ENCODE results near the gene GAS2L1.

- TF ChIP-seq CTCF (IDR thresholded peaks at IDR 0.05 in 2 of 3, conservative IDR thresholded peaks at IDR 0.05 in 1 of 3; ENCODE audit: borderline replicate concordance in 1 of 3, insufficient read depth in 1 of 3, low read depth in 2 of 3, low read length in 2 of 3) (peak in 1 of 3 experiments; percentile 12; a peak in 1 of 6 replicates), ZBTB33 (IDR thresholded peaks at IDR 0.05; ENCODE audit: extremely low read depth, insufficient replicate concordance, low read length) (no peak), RAD21 (IDR thresholded peaks at IDR 0.05; ENCODE audit: low read depth) (no peak), ATF3 (IDR thresholded peaks at IDR 0.05) (no peak), EGR1 (IDR thresholded peaks at IDR 0.05; ENCODE audit: low read depth) (no peak)
Measured at GRCh38 chr22:29291215-29291614, 15.2 kb upstream of the GAS2L1 start.
